Naive thymus-derived CD4-positive, alpha-beta T cell (primary cell): ENCODE measurements around the gene TIMM9. TPM values are rescaled to one million over a fixed set of nuclear protein-coding genes. Genes with fewer than 3 reads are reported as not detected.
"Not testable (repeated sequence)": the region's sequence is repeated elsewhere in the genome, so short reads cannot be mapped to it uniquely, and the experiment has no call there.

Experiments
- ATAC-seq: fragments of 150-1000 bp; cut with Tn5 transposase; 2 replicates; pipeline ENCODE4 v1.10.0; 2021; ENCODE audit warnings: mild to moderate bottlenecking, moderate library complexity
- CTCF ChIA-PET: fragments of 350-600 bp; sonication (Branson Sonifier 250); formaldehyde crosslinking; loops from one replicate; lab custom pipeline; 2021; ENCODE audit warnings: antibody characterized with exemption; lab: Charles Lee
- POLR2A ChIA-PET: fragments of 350-600 bp; sonication (Branson Sonifier 250); formaldehyde crosslinking; loops from one replicate; lab custom pipeline; 2021; ENCODE audit warnings: antibody characterized with exemption, inconsistent platforms; lab: Charles Lee
- DNase-seq, 9 donors: peaks; one replicate each; pipeline versions ENCODE4 v3.0.0 to v3.0.0-alpha.2; 2020 to 2022; ENCODE audit warnings: mixed read lengths in 1 of 9
- H3K27ac ChIP-seq: one replicate; pipeline ENCODE4 v1.7.0; 2013; ENCODE audit warnings: mild to moderate bottlenecking, low read depth, low read length, moderate library complexity
- H3K27me3 ChIP-seq, 2 donors: one replicate each; pipeline ENCODE4 v1.7.0; 2013; ENCODE audit warnings: low read length in 2 of 2, mild to moderate bottlenecking in 2 of 2, moderate library complexity in 2 of 2; ENCODE audit not compliant: control insufficient read depth in 2 of 2, insufficient read depth in 2 of 2
- H3K36me3 ChIP-seq, 3 experiments: 1 replicate in 2 of 3; 2 replicates in 1 of 3; pipeline ENCODE4 v1.7.0; 2013; ENCODE audit warnings: low read length in 3 of 3, mild to moderate bottlenecking in 3 of 3, moderate library complexity in 1 of 3; ENCODE audit not compliant: insufficient read depth in 3 of 3, control insufficient read depth in 2 of 3
- H3K4me1 ChIP-seq, 2 donors: one replicate each; pipeline ENCODE4 v1.7.0; 2013; ENCODE audit warnings: low read length in 2 of 2, mild to moderate bottlenecking in 2 of 2, moderate library complexity in 1 of 2; ENCODE audit not compliant: control insufficient read depth in 2 of 2, insufficient read depth in 2 of 2
- H3K4me3 ChIP-seq: 2 replicates; pipeline ENCODE4 v1.7.0; 2013; ENCODE audit warnings: mild to moderate bottlenecking, low read length
- H3K9me3 ChIP-seq, 3 experiments: 1 replicate in 2 of 3; 2 replicates in 1 of 3; pipeline ENCODE4 v1.7.0; 2013; ENCODE audit warnings: low read length in 3 of 3; ENCODE audit not compliant: control insufficient read depth in 2 of 3
- H3K27ac Mint-ChIP-seq, 9 donors: one replicate each; pipeline ENCODE4 v1.8.0; 2020 to 2022; ENCODE audit warnings: mixed read lengths in 9 of 9, mild to moderate bottlenecking in 8 of 9, moderate library complexity in 5 of 9, inconsistent platforms in 2 of 9
- H3K27me3 Mint-ChIP-seq, 5 donors: one replicate each; pipeline ENCODE4 v1.8.0; 2021 to 2022; ENCODE audit warnings: mixed read lengths in 5 of 5, mild to moderate bottlenecking in 1 of 5
- H3K36me3 Mint-ChIP-seq, 5 donors: one replicate each; pipeline ENCODE4 v1.8.0; 2020 to 2022; ENCODE audit warnings: mixed read lengths in 5 of 5, mild to moderate bottlenecking in 3 of 5, inconsistent platforms in 1 of 5
- H3K4me1 Mint-ChIP-seq, 7 donors: one replicate each; pipeline ENCODE4 v1.8.0; 2020 to 2022; ENCODE audit warnings: mixed read lengths in 7 of 7, mild to moderate bottlenecking in 3 of 7, inconsistent platforms in 1 of 7
- H3K4me3 Mint-ChIP-seq, 10 donors: one replicate each; pipeline ENCODE4 v1.8.0; 2020 to 2022; ENCODE audit warnings: mild to moderate bottlenecking in 10 of 10, mixed read lengths in 10 of 10, moderate library complexity in 6 of 10, inconsistent platforms in 2 of 10
- H3K9me3 Mint-ChIP-seq, 11 donors: one replicate each; pipeline ENCODE4 v1.8.0; 2020 to 2022; ENCODE audit warnings: mixed read lengths in 11 of 11, mild to moderate bottlenecking in 4 of 11, inconsistent platforms in 1 of 11, moderate library complexity in 1 of 11
- intact Hi-C, 2 donors: fragments of 100-400 bp; cut with micrococcal nuclease; formaldehyde crosslinking; loops; one replicate each; pipeline ENCODE4 v1.15.1; 2023
- polyA plus RNA-seq, 2 donors: library from polyadenylated mRNA; unstranded; fragments of 300-500 nt; fragmentation: Illumina TruSeq; gene quantifications; one replicate each; pipeline ENCODE4 v1.2.3, GENCODE V29; 2021
- total RNA-seq, 6 experiments: library from RNA in 5 of 6; stranded (reverse) in 5 of 6; gene quantifications; 1 replicate in 5 of 6; 2 replicates in 1 of 6; pipeline ENCODE4 v1.2.3 and lab custom pipeline; 2021 to 2026

TIMM9 gene
- total and polyA plus RNA-seq, 7 experiments from 2014 or later = 22.1 to 89.8 (median 37.8) TPM

GRCh38 chr14:58430156-58430555 lies 2.8 kb upstream of the TIMM9 start:
- ChIA-PET CTCF (no interaction called here), POLR2A (interaction anchor here (0.8 to 1.6 kb wide), 2 partner anchors 24 to 34 kb away, joined by 3 to 4 read pairs; no protein-coding TSS in a partner anchor)
- ATAC-seq (no peak), DNase-seq (no peak)
- no peaks in the 10 kb centered on the region for H3K27me3 ChIP-seq
- H3K4me3 ChIP-seq = no peak overlapping the region
- Mint-ChIP-seq H3K27ac (peak overlapping the region in 3 of 9 donors; percentile 33 to 37 (median 36)), H3K27me3 (peaks cover 0 to 3% (median 0%) of the 10 kb centered on the region in 5 donors), H3K4me3 (peak overlapping the region in 7 of 10 donors; percentile 2 to 96 (median 59)), H3K9me3 (peaks cover 0 to 7% (median 0%) of the 10 kb centered on the region in 11 donors), H3K36me3 (peaks cover 3 to 27% (median 18%) of the 10 kb centered on the region in 5 donors), H3K4me1 (peaks cover 12 to 62% (median 44%) of the 10 kb centered on the region in 7 donors)
- no peak overlapping the region for H3K27ac ChIP-seq
- peaks cover 0 to 30% (median 4%) of the 10 kb centered on the region in 3 experiments for H3K36me3 ChIP-seq
- intact Hi-C loops = no loop called here
- no peaks in the 10 kb centered on the region for H3K9me3 ChIP-seq
- H3K4me1 ChIP-seq = peaks cover 13 to 17% of the 10 kb centered on the region in 2 donors

- ATAC-seq (no peak), DNase-seq (peak in 2 of 9 donors; percentile 10 to 12)
- no peaks in the 10 kb centered on the region for H3K9me3 ChIP-seq
- peaks cover 0 to 17% (median 3%) of the 10 kb centered on the region in 3 experiments for H3K36me3 ChIP-seq
- ChIA-PET CTCF (interaction anchor here (0.9 to 1.9 kb wide), 3 partner anchors 32 to 130 kb away, joined by 3 to 4 read pairs (median 4); partner anchors contain the start of gene ARID4A), POLR2A (interaction anchor here (0.5 to 3.1 kb wide), 12 partner anchors 18 to 1821 kb away, joined by 3 to 49 read pairs (median 4); partner anchors contain the start of genes ARID4A, DHRS7, JKAMP and L3HYPDH)
- H3K4me1 ChIP-seq = peaks cover 13 to 17% of the 10 kb centered on the region in 2 donors
- intact Hi-C loops = loop anchor here (5.0 to 10.0 kb wide), 6 partner anchors 209 to 1846 kb away; partner anchors contain the start of genes PCNX4 (in 2 of the 2), AP5M1 (in 1 of the 2), DACT1 (in 1 of the 2) and DHRS7 (in 1 of the 2)
- peak overlapping the region; percentile 93 for H3K27ac ChIP-seq
- peak overlapping the region; percentile 95 to 99 (median 98) for H3K27ac Mint-ChIP-seq
- peak overlapping the region; percentile 88 for H3K4me3 ChIP-seq
- H3K27me3 ChIP-seq = no peaks in the 10 kb centered on the region
- H3K27me3 Mint-ChIP-seq = peaks cover 0 to 3% (median 0%) of the 10 kb centered on the region in 5 donors
- peaks cover 18 to 65% (median 53%) of the 10 kb centered on the region in 7 donors for H3K4me1 Mint-ChIP-seq
- H3K36me3 Mint-ChIP-seq = peaks cover 0 to 14% (median 13%) of the 10 kb centered on the region in 5 donors
- peaks cover 0 to 7% (median 0%) of the 10 kb centered on the region in 11 donors for H3K9me3 Mint-ChIP-seq
- H3K4me3 Mint-ChIP-seq = peak overlapping the region; percentile 82 to 100 (median 94)
Measured at GRCh38 chr14:58428118-58428683, 870 bp upstream of the TIMM9 start.

- Histone ChIP-seq H3K9me3 (no peaks in the 10 kb centered on the region), H3K36me3 (peaks cover 0 to 18% (median 0%) of the 10 kb centered on the region in 3 experiments), H3K27ac (peak overlapping the region; percentile 93), H3K4me1 (peaks cover 13 to 17% of the 10 kb centered on the region in 2 donors), H3K27me3 (no peaks in the 10 kb centered on the region), H3K4me3 (peak overlapping the region; percentile 88)
- intact Hi-C loops = loop anchor here (1.0 to 10.0 kb wide), 18 partner anchors 30 to 1844 kb away; partner anchors contain the start of genes AP5M1 (in 2 of the 2), ARID4A (in 2 of the 2), DAAM1 (in 2 of the 2) and DACT1 (in 2 of the 2)
- DNase-seq = peak in 3 of 9 donors; percentile 38 to 56 (median 45)
- Mint-ChIP-seq H3K27ac (peak overlapping the region; percentile 95 to 99 (median 98)), H3K9me3 (peaks cover 0 to 7% (median 0%) of the 10 kb centered on the region in 11 donors), H3K4me1 (peaks cover 18 to 62% (median 49%) of the 10 kb centered on the region in 7 donors), H3K4me3 (peak overlapping the region; percentile 82 to 100 (median 94)), H3K27me3 (peaks cover 0 to 3% (median 0%) of the 10 kb centered on the region in 5 donors), H3K36me3 (peaks cover 0 to 11% (median 9%) of the 10 kb centered on the region in 5 donors)
- ChIA-PET CTCF (interaction anchor here (1.7 to 1.9 kb wide), 2 partner anchors 30 to 32 kb away, joined by 4 to 5 read pairs; partner anchors contain the start of gene TOMM20L), POLR2A (interaction anchor here (0.6 to 3.1 kb wide), 20 partner anchors 11 to 1822 kb away, joined by 3 to 49 read pairs (median 4); partner anchors contain the start of genes ACTR10, AP5M1, ARID4A and EXOC5)
- ATAC-seq = peak; percentile 26
Measured at GRCh38 chr14:58426670-58427280, 556 bp downstream of the TIMM9 start.

GRCh38 chr14:58416934-58417333 lies 10.4 kb downstream of the TIMM9 start:
- H3K4me1 ChIP-seq, H3K9me3 ChIP-seq, intact Hi-C loops, H3K9me3 Mint-ChIP-seq, DNase-seq, ATAC-seq, CTCF ChIA-PET, H3K27ac ChIP-seq, H3K4me3 Mint-ChIP-seq, H3K27me3 ChIP-seq, POLR2A ChIA-PET, H3K4me3 ChIP-seq, H3K27me3 Mint-ChIP-seq: not testable (repeated sequence)
- H3K27ac Mint-ChIP-seq = peak overlapping the region in 4 of 9 donors; percentile 6 to 83 (median 16)
- H3K36me3 ChIP-seq = peaks cover 0 to 29% (median 0%) of the 10 kb centered on the region in 3 experiments
- peaks cover 9 to 43% (median 31%) of the 10 kb centered on the region in 5 donors for H3K36me3 Mint-ChIP-seq
- H3K4me1 Mint-ChIP-seq = peaks cover 10 to 39% (median 31%) of the 10 kb centered on the region in 7 donors

- ChIA-PET CTCF (no interaction called here), POLR2A (no interaction called here)
- Mint-ChIP-seq H3K27ac (peak overlapping the region in 2 of 9 donors; percentile 12 to 68), H3K4me1 (peaks cover 10 to 34% (median 28%) of the 10 kb centered on the region in 7 donors), H3K9me3 (peaks cover 0 to 4% (median 0%) of the 10 kb centered on the region in 11 donors), H3K27me3 (no peaks in the 10 kb centered on the region), H3K4me3 (no peak overlapping the region), H3K36me3 (peaks cover 9 to 43% (median 28%) of the 10 kb centered on the region in 5 donors)
- DNase-seq (no peak), ATAC-seq (no peak)
- no peak overlapping the region for H3K27ac ChIP-seq
- H3K9me3 ChIP-seq = no peaks in the 10 kb centered on the region
- no peaks in the 10 kb centered on the region for H3K4me1 ChIP-seq
- no peaks in the 10 kb centered on the region for H3K27me3 ChIP-seq
- no peak overlapping the region for H3K4me3 ChIP-seq
- peaks cover 0 to 31% (median 0%) of the 10 kb centered on the region in 3 experiments for H3K36me3 ChIP-seq
- intact Hi-C loops = no loop called here
Measured at GRCh38 chr14:58415636-58416547, 11.4 kb downstream of the TIMM9 start.
